Measurements from ENCODE around the gene APEH.

DNA sequence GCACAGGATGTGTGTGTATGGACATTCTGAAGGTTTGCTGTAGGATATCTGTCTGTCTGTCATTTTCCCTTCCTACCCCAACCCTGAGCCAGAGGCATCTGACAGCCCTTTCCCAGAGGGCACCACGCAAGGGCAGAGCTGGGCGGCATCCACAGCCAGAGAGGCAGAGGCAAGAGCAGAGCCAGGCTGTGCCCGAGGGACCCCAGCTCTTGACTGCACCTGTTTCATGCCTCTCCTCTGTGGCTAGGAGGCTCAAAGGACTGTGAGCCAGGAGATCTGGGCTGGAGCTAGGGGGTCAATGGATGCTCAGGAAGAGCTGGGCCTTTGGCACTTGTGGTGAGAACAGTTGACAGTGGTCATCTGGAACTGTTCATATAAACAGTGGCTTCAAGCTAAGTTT is 4.8 kb upstream of the APEH start:
- no peak for TF ChIP-seq RFX5 (IDR thresholded peaks at IDR 0.05; ENCODE audit: low read depth, low read length)
- TF ChIP-seq, protein P1, sequence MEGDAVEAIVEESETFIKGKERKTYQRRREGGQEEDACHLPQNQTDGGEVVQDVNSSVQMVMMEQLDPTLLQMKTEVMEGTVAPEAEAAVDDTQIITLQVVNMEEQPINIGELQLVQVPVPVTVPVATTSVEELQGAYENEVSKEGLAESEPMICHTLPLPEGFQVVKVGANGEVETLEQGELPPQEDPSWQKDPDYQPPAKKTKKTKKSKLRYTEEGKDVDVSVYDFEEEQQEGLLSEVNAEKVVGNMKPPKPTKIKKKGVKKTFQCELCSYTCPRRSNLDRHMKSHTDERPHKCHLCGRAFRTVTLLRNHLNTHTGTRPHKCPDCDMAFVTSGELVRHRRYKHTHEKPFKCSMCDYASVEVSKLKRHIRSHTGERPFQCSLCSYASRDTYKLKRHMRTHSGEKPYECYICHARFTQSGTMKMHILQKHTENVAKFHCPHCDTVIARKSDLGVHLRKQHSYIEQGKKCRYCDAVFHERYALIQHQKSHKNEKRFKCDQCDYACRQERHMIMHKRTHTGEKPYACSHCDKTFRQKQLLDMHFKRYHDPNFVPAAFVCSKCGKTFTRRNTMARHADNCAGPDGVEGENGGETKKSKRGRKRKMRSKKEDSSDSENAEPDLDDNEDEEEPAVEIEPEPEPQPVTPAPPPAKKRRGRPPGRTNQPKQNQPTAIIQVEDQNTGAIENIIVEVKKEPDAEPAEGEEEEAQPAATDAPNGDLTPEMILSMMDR (conservative IDR thresholded peaks at IDR 0.05; ENCODE audit: low read depth, low read length), result no peak
- TF ChIP-seq BHLHE40 (IDR thresholded peaks at IDR 0.05; ENCODE audit: low read depth, low read length), result no peak
- no peak for TF ChIP-seq RCOR1 (IDR thresholded peaks at IDR 0.05; ENCODE audit: insufficient replicate concordance, low read length)
- TF ChIP-seq POLR2A (IDR thresholded peaks at IDR 0.05; ENCODE audit: low read depth, low read length), result no peak
- TF ChIP-seq MXI1 (IDR thresholded peaks at IDR 0.05; ENCODE audit: borderline replicate concordance, low read depth, low read length), result no peak
